HCEC 1CT (cell line): ENCODE results near the gene COL6A6.

Experiments
- DNase-seq: peaks from one replicate; pipeline ENCODE4 v3.0.0-alpha.2; 2017

Gene COL6A6

GRCh38 chr3:130516645-130517512 is at the start of gene COL6A6:
Gene COL6A6 (plus strand): TSS chr3:130517177. CDS start chr3:130560365, 43,188 bp downstream.
- DNase-seq, result no peak

- no peak for DNase-seq
Observed at GRCh38 chr3:130468311-130468710, 48.7 kb upstream of the COL6A6 start.

- no peak for DNase-seq
Observed at GRCh38 chr3:130470126-130470525, 46.9 kb upstream of the COL6A6 start.

GRCh38 chr3:130473416-130473815 is 43.6 kb upstream of the COL6A6 start:
- DNase-seq, result no peak

GRCh38 chr3:130480736-130481135 is 36.2 kb upstream of the COL6A6 start:
- DNase-seq, result no peak

GRCh38 chr3:130488288-130488687 is 28.7 kb upstream of the COL6A6 start:
- no peak for DNase-seq

GRCh38 chr3:130488769-130489450 is 28.1 kb upstream of the COL6A6 start:
- no peak for DNase-seq

GRCh38 chr3:130490241-130490640 is 26.7 kb upstream of the COL6A6 start:
- no peak for DNase-seq

GRCh38 chr3:130491431-130491830 is 25.5 kb upstream of the COL6A6 start:
- no peak for DNase-seq

GRCh38 chr3:130504701-130505100 is 12.3 kb upstream of the COL6A6 start:
- no peak for DNase-seq

GRCh38 chr3:130506031-130506430 is 10.9 kb upstream of the COL6A6 start:
- no peak for DNase-seq

GRCh38 chr3:130507746-130508145 is 9.2 kb upstream of the COL6A6 start:
- DNase-seq, result no peak

GRCh38 chr3:130509008-130509407 is 8.0 kb upstream of the COL6A6 start:
- DNase-seq, result no peak

GRCh38 chr3:130514681-130515080 is 2.3 kb upstream of the COL6A6 start:
- DNase-seq, result no peak

GRCh38 chr3:130515755-130516154 is 1.2 kb upstream of the COL6A6 start:
- DNase-seq, result no peak

- no peak for DNase-seq
Observed at GRCh38 chr3:130517602-130518001, 625 bp downstream of the COL6A6 start.

- DNase-seq, result no peak
Observed at GRCh38 chr3:130519754-130520153, 2.8 kb downstream of the COL6A6 start.

GRCh38 chr3:130522399-130522798 is 5.4 kb downstream of the COL6A6 start:
- DNase-seq, result no peak

- no peak for DNase-seq
Observed at GRCh38 chr3:130527426-130527825, 10.4 kb downstream of the COL6A6 start.

- no peak for DNase-seq
Observed at GRCh38 chr3:130528120-130528519, 11.1 kb downstream of the COL6A6 start.

GRCh38 chr3:130529486-130530215 is 12.7 kb downstream of the COL6A6 start:
- no peak for DNase-seq

GRCh38 chr3:130533247-130533646 is 16.3 kb downstream of the COL6A6 start:
- DNase-seq, result no peak

- no peak for DNase-seq
Observed at GRCh38 chr3:130537673-130538304, 20.8 kb downstream of the COL6A6 start.
